NOMO-1 (cell line): ENCODE data around the gene SCD.
"Not testable (repeated sequence)": the region's sequence is repeated elsewhere in the genome, so short reads cannot be mapped to it uniquely, and the experiment has no call there.

Experiments used
- DNase-seq, 2 experiments: peaks; one replicate each; lab custom pipeline; 2025; ENCODE audit not compliant: unreplicated experiment in 2 of 2; lab: John Stamatoyannopoulos, UW

The SCD gene

DNA sequence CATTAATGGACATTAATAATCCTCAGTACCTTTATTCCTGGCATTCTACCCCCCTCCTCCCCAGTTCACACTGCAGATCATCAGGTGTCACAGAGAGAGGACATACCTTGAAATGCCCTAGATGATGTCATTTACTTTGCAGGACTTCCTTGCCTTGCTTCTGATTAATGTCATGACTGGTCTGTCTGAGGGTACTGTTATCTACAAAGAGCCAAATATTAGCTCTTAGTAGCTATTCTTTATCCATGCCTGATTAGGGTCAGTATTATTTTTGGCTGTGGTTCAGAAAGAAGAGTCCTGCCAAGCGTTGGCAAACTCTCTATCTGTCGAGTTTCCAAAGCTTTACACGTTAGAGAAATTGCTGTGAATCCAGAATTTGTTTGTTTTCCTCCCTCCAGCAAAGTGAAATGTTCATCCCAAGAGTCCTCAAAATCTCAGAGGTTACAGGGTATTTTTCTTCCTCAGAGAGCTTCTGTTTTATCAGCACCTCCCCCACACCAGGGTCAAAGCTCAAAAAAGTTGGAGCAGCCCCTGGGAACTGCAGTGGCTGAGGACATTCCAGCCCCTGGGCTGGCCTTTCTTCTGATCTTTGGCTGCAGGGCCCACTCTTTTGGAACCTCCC, 12.6 kb downstream of the SCD start:
- DNase-seq = no peak

DNA sequence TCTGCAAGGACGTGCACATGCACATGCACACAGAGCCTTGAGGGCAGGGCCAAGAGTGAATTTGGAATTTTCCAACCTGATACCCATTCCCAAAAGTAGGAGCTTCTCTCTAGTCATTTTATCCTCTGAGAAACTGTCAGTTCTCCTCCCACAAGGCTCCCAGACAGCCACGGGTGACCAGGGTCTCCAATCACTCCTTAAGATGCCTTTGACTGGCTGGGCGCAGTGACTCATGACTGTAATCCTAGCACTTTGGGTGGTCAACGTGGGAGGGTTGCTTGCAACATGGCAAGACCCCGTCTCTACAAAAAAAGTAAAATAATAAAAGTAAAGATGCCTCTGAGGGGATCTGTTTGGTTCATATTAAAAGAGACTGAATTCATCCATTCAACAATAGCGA, 13.2 kb downstream of the SCD start:
- DNase-seq = no peak

GRCh38 chr10:100362570-100363496, 15.8 kb downstream of the SCD start:
- no peak for DNase-seq

DNA sequence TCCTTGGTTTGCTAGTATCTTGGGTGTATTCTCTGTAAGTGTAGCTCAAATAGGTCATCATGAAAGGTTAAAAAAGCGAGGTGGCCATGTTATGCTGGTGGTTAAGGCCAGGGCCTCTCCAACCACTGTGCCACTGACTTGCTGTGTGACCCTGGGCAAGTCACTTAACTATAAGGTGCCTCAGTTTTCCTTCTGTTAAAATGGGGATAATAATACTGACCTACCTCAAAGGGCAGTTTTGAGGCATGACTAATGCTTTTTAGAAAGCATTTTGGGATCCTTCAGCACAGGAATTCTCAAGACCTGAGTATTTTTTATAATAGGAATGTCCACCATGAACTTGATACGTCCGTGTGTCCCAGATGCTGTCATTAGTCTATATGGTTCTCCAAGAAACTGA, 17.1 kb downstream of the SCD start:
- no peak for DNase-seq

DNA sequence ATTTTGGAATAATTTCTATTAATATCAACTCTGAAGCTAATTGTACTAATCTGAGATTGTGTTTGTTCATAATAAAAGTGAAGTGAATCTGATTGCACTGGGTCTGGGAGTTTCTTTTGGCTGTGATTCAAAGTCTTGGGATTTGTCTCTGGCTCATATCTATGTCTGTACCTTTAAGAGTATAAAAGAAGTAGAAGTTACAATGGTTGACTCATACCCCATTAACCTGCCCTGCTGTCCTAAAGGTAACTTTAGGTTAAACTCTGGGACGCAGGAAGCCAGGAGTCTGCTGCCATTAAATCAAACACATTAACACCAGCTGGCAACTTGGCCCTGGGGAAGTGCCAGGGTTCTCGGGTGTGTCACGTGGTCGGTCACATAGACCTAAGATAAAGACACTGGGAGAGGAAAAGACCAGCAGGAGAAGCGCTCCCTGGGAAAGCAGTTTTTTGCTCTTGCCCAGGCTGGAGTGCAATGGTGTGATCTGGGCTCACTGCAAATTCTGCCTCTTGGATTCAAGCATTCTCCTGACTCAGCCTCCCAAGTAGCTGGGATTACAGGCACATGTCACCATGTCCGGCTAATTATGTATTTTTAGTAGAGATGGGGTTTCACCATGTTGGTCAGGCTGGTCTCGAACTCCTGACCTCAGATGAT, 17.8 kb downstream of the SCD start:
- peak; percentile 2 to 49 for DNase-seq

DNA sequence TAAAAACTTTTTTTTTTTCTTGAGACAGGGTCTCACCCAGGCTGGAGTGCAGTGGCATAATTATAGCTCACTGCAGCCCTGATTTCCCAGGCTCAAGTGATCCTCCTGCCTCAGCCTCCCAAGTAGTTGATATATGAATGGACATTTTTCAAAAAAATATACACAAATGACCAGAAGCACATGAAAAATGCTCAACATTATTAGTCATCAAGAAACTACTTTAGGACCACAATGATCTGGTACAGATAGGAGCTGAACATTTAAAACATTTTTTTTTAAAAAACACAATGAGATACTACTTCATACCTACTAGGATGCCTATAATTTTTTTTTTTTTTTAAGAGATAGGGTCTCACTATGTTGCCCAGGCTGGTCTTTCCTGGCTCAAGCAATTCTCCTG, 21.7 kb downstream of the SCD start:
- no peak for DNase-seq

DNA sequence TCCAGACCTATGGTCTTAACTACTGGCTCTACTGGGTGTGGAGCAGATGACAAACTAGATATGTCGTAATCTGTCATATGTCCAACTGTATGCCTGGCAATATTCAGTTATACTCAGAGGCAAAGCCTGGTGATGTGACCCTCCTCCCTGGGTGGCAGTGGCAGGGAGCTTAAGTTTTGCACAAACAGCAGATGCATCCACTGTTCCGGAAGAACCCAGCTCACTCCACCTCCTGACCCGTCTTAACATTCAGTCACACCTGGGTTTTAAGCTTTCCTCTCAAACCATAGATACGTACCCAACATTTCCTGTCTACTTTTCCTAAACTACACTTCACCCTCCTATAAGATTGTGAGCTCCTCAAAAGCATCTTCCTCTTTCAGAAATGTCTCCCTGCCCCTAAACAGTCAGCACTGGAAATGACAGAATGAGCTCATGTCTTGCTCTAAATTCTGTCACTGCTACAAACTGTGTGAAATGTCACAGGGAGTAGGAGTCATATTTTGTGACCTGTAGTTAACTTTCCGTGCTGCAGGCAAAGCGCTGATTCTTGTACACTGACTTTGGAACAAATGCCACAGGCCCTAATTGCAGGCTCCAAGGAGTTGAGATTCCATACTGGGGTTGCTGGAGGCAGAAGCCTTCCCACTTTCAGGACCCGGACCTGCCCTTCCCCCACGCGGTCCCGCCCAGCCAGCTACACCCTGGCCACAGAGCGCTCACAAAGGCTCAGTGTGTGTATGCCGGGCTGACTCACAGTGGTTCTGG, 23.9 kb downstream of the SCD start:
- DNase-seq = peak; percentile 71 to 90

DNA sequence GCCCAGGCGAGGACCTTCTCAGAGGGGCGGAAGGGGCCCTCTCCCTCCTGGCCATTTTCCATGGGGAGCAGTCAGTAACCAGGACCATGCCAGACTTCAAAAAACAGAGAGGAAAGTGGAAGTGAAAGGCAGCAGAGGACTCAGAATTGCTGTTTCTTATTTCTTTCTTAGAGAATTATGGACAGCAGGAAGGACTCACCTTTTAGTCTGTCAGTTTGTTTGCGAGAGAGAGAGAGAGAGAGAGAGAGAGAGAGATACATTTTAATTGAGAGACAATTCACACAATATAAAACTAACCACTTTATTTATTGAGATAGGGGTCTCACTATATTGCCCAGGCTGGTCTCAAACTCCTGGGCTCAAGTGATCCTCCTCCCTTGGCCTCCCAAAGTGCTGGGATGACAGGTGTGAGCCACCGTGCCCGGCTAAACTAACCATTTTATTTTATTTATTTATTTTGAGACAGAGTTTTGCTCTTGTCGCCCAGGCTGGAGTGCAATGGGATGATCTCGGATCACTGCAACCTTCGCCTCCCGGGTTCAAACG, 24.5 kb downstream of the SCD start:
- peak in 1 of 2 experiments; percentile 33 for DNase-seq

DNA sequence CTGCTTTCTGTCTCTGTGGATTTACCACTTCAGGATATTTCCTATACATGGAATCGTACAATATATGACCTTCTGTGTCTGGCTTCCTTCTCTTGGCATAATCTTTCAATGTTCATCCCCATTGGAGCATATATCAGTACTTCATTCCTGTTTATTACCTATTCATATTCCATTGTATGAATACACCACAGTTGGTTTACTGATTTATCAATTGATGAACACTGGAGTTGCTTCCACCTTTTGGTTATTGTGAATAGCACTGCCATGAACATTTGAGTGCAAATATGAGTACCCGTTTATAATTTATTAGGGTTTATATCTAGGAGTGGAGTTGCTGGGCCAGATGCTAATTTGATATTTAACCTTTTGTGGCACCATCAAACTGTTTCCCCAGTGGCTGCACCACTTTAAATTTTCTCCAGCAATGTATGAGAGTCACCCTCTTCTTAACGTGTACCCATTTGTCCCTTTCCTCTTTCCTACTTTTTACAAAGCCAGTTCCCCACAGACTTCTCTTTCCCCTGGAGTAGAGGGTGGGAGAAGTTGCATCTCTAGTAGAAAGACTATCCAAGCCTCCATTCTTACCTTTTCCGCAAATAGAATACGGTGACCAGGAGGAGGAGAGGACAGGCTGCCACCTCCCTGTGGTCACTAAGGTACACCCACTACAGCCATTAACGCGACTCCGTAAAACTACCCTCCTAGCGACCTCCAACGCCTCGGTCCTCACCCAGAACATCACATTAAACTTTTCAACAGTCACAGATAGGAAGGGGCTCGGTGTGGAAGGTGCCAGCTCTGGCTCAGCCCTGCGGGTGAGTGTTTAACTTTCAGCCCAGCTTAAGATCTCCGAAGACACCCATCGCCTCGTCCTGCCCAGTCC, 25.6 kb downstream of the SCD start:
- no peak for DNase-seq

DNA sequence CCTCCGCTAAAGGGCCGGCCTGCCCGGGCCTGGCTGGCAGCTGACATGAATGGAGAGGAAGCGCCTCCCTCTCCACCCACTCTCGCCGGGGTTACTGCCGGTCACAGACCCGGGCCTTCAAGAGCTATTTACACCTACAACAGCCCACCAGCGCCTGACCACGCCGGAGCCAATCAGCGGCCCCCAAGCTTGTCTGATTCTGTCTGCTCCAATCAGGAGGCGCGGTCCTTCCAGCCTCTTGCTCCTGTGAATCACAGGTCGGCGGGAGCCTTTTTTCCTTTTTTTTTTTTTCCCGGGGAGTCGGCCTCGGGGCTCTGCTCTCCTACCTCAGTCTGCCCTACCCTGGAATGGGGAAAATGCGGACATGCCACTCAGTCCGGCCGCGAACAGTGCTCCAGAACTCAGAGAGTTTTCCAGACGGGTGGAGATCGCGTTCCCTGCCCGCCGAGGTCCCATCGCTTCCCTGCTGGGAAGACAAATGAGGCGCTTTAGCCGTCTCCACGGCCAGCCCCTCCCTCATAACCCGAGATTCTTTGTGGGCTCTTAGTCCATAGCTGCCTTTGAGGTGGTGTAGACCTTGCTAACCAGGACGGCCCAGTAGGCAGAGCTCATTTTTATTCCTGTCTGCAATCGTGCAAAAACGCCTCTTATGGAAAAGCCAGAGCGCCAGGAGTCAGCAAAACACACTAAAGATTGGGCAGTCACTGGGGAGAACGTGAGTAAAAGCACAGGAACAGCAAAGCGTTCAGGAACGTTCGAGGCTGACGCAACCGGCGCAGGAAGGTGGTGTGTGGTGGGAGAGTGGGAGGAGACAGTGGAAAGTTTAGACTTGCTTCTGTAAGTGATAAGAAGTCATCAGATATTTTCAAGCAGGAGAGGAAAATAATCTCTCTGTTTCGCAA, 26.5 kb downstream of the SCD start:
- DNase-seq = peak; percentile 93 to 94

DNA sequence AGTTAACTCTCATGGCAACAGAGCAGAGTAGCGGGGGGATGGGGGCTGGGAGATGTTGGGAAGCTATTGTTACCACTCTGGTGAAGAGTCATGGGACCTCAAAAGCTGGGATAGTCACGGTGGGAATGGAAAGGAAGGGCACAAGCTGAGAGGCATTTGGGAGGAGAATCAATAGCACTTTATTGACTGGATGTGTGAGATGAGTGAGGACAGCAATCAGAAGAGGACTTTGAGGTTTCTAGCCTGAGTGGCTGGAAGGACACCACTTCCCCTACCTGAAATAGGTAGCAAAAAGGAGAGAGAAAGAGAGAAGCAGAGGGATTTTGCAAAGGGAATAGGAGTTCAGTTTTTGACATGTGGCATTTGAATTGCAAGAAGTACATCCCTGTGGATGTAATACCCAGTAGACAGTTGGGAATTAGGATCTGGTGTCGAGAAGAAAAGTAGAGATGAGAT, 27.2 kb downstream of the SCD start:
- no peak for DNase-seq

GRCh38 chr10:100374677-100375353, 27.8 kb downstream of the SCD start:
- not testable (repeated sequence) for DNase-seq

DNA sequence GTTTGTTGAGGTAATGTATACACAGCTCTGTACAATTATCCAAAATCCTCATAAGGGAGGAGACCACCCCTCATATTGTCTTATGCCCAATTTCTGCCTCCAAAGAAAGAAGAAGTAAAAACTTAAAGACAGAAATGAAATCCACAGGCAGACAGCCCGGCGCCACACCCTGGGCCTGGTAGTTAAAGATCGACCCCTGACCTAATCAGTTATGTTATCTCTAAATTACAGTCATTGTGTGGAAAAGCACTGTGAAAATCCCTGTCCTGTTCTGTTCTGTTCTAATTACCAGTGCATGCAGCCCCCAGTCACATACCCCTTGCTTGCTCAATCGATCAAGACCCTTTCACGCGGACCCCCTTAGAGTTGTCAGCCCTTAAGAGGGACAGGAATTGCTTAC, 29.6 kb downstream of the SCD start:
- not testable (repeated sequence) for DNase-seq

DNA sequence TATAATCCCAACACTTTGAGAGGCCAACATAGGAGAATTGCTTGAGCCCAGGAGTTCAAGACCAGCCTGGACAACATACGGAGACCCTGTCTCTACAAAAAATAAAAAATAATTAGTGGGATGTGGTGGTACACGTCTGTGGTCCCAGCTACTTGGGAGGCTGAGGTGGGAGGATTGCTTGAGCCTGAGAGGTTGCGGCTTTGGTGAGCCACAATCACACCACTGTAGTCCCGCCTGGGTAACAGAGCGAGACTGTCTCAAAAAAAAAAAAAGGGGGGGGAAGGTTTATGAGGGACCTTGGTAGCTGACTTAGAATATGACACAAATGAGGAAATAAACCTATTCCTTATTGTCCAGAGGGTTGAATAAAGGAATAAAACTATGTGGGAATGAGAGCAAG, 30.8 kb downstream of the SCD start:
- no peak for DNase-seq

GRCh38 chr10:100380400-100380799, 33.4 kb downstream of the SCD start:
- DNase-seq = no peak

- DNase-seq = no peak
These were observed 35.5 kb downstream of the SCD start for GRCh38 chr10:100382553-100382952.

- no peak for DNase-seq
These were observed 36.2 kb downstream of the SCD start for GRCh38 chr10:100383251-100383650.
